ENCODE results near the gene TBC1D5.

GRCh38 chr3:17529677-17530076, 212.8 kb downstream of the TBC1D5 start:
- TF ChIP-seq TFCP2L1 (CRISPR knock-in tag; IDR thresholded peaks at IDR 0.05) (no peak), POLR2A (IDR thresholded peaks at IDR 0.05; ENCODE audit: low read length) (no peak), HDAC2 (IDR thresholded peaks at IDR 0.05) (no peak), RFX5 (IDR thresholded peaks at IDR 0.05) (no peak), RCOR1 (IDR thresholded peaks at IDR 0.05; ENCODE audit: low read depth, low read length) (no peak), JUNB (IDR thresholded peaks at IDR 0.05) (no peak), ESRRA (IDR thresholded peaks at IDR 0.05; ENCODE audit: borderline replicate concordance, low read length) (no peak), EP300 (IDR thresholded peaks at IDR 0.05) (no peak), SMC3 (IDR thresholded peaks at IDR 0.05) (no peak), MAZ (IDR thresholded peaks at IDR 0.05; ENCODE audit: borderline replicate concordance, low read depth, low read length) (no peak), RARB (CRISPR knock-in tag; IDR thresholded peaks at IDR 0.05) (no peak)
- TF ChIP-seq, protein P1, sequence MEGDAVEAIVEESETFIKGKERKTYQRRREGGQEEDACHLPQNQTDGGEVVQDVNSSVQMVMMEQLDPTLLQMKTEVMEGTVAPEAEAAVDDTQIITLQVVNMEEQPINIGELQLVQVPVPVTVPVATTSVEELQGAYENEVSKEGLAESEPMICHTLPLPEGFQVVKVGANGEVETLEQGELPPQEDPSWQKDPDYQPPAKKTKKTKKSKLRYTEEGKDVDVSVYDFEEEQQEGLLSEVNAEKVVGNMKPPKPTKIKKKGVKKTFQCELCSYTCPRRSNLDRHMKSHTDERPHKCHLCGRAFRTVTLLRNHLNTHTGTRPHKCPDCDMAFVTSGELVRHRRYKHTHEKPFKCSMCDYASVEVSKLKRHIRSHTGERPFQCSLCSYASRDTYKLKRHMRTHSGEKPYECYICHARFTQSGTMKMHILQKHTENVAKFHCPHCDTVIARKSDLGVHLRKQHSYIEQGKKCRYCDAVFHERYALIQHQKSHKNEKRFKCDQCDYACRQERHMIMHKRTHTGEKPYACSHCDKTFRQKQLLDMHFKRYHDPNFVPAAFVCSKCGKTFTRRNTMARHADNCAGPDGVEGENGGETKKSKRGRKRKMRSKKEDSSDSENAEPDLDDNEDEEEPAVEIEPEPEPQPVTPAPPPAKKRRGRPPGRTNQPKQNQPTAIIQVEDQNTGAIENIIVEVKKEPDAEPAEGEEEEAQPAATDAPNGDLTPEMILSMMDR (IDR thresholded peaks at IDR 0.05): no peak
- TF ChIP-seq, protein P2, sequence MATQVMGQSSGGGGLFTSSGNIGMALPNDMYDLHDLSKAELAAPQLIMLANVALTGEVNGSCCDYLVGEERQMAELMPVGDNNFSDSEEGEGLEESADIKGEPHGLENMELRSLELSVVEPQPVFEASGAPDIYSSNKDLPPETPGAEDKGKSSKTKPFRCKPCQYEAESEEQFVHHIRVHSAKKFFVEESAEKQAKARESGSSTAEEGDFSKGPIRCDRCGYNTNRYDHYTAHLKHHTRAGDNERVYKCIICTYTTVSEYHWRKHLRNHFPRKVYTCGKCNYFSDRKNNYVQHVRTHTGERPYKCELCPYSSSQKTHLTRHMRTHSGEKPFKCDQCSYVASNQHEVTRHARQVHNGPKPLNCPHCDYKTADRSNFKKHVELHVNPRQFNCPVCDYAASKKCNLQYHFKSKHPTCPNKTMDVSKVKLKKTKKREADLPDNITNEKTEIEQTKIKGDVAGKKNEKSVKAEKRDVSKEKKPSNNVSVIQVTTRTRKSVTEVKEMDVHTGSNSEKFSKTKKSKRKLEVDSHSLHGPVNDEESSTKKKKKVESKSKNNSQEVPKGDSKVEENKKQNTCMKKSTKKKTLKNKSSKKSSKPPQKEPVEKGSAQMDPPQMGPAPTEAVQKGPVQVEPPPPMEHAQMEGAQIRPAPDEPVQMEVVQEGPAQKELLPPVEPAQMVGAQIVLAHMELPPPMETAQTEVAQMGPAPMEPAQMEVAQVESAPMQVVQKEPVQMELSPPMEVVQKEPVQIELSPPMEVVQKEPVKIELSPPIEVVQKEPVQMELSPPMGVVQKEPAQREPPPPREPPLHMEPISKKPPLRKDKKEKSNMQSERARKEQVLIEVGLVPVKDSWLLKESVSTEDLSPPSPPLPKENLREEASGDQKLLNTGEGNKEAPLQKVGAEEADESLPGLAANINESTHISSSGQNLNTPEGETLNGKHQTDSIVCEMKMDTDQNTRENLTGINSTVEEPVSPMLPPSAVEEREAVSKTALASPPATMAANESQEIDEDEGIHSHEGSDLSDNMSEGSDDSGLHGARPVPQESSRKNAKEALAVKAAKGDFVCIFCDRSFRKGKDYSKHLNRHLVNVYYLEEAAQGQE (IDR thresholded peaks at IDR 0.05): no peak

Measured in A549 (cell line).